Endometrium (tissue), 2 donors: Measurements from ENCODE around the gene TMIE.
"Not testable (repeated sequence)": the region's sequence is repeated elsewhere in the genome, so short reads cannot be mapped to it uniquely, and the experiment has no call there.

Experiments
- FAIRE-seq: peaks from 2 replicates; lab custom pipeline; 2012; peaks lifted over from hg19 to GRCh38; lab: Jason Lieb, UNC
- donor health status: control.
- donor health status: control.

The TMIE gene

GRCh38 chr3:46685446-46685845 lies 15.7 kb upstream of the TMIE start:
- no peak for FAIRE-seq

GRCh38 chr3:46690798-46691197 lies 10.4 kb upstream of the TMIE start:
- FAIRE-seq, result no peak

GRCh38 chr3:46692566-46692990 lies 8.6 kb upstream of the TMIE start:
- FAIRE-seq, result no peak

GRCh38 chr3:46693038-46693891 lies 7.9 kb upstream of the TMIE start, which contains the start of gene ALS2CL:
Gene ALS2CL (minus strand): TSS chr3:46693679. CDS start chr3:46689440, 4,239 bp downstream.
- FAIRE-seq, result no peak

- no peak for FAIRE-seq
Observed at GRCh38 chr3:46693892-46694226, 7.3 kb upstream of the TMIE start.

- FAIRE-seq, result no peak
Observed at GRCh38 chr3:46694520-46694919, 6.7 kb upstream of the TMIE start.

- FAIRE-seq, result no peak
Observed at GRCh38 chr3:46695177-46695961, 5.8 kb upstream of the TMIE start.

GRCh38 chr3:46695962-46696894 lies 5.0 kb upstream of the TMIE start:
- no peak for FAIRE-seq

- no peak for FAIRE-seq
Observed at GRCh38 chr3:46699676-46700523, 1.3 kb upstream of the TMIE start.

GRCh38 chr3:46700772-46701171 lies 420 bp upstream of the TMIE start:
- FAIRE-seq, result no peak

GRCh38 chr3:46702246-46703012 lies 1.2 kb downstream of the TMIE start:
- FAIRE-seq, result no peak

- FAIRE-seq, result no peak
Observed at GRCh38 chr3:46703013-46703520, 1.9 kb downstream of the TMIE start.

- not testable (repeated sequence) for FAIRE-seq
Observed at GRCh38 chr3:46704346-46704745, 3.2 kb downstream of the TMIE start.

- FAIRE-seq, result no peak
Observed at GRCh38 chr3:46705022-46705530, 3.9 kb downstream of the TMIE start.

- no peak for FAIRE-seq
Observed at GRCh38 chr3:46705751-46706552, 4.8 kb downstream of the TMIE start.

GRCh38 chr3:46706771-46707582 lies 5.8 kb downstream of the TMIE start:
- FAIRE-seq, result no peak

GRCh38 chr3:46707601-46708011 lies 6.4 kb downstream of the TMIE start:
- FAIRE-seq, result no peak
